Duodenal mucosa (tissue), 2 donors: Measurements from ENCODE around the gene TBL2.
"Not testable (repeated sequence)": the region's sequence is repeated elsewhere in the genome, so short reads cannot be mapped to it uniquely, and the experiment has no call there.

ENCODE experiments used
- H3K27ac ChIP-seq: one replicate; pipeline ENCODE4 v1.7.0; 2013; ENCODE audit warnings: low read depth, low read length
- H3K27me3 ChIP-seq, 2 donors: one replicate each; pipeline ENCODE4 v1.7.0; 2013; ENCODE audit warnings: low read length in 2 of 2, control low read depth in 1 of 2; ENCODE audit not compliant: insufficient read depth in 2 of 2, control insufficient read depth in 1 of 2
- H3K36me3 ChIP-seq, 2 donors: one replicate each; pipeline ENCODE4 v1.7.0; 2013; ENCODE audit warnings: low read length in 2 of 2, control low read depth in 1 of 2; ENCODE audit not compliant: insufficient read depth in 2 of 2, control insufficient read depth in 1 of 2
- H3K4me1 ChIP-seq, 2 donors: one replicate each; pipeline ENCODE4 v1.7.0; 2013; ENCODE audit warnings: low read length in 2 of 2, control low read depth in 1 of 2; ENCODE audit not compliant: insufficient read depth in 2 of 2, control insufficient read depth in 1 of 2
- H3K4me3 ChIP-seq, 2 donors: one replicate each; pipeline ENCODE4 v1.7.0; 2013; ENCODE audit warnings: low read length in 2 of 2, low read depth in 1 of 2
- H3K9ac ChIP-seq, 2 donors: one replicate each; pipeline ENCODE4 v1.7.0; 2013; ENCODE audit warnings: low read length in 2 of 2, low read depth in 1 of 2
- H3K9me3 ChIP-seq, 2 donors: one replicate each; pipeline ENCODE4 v1.7.0; 2013; ENCODE audit warnings: low read length in 2 of 2, control low read depth in 1 of 2; ENCODE audit not compliant: control insufficient read depth in 1 of 2

TBL2 gene

DNA sequence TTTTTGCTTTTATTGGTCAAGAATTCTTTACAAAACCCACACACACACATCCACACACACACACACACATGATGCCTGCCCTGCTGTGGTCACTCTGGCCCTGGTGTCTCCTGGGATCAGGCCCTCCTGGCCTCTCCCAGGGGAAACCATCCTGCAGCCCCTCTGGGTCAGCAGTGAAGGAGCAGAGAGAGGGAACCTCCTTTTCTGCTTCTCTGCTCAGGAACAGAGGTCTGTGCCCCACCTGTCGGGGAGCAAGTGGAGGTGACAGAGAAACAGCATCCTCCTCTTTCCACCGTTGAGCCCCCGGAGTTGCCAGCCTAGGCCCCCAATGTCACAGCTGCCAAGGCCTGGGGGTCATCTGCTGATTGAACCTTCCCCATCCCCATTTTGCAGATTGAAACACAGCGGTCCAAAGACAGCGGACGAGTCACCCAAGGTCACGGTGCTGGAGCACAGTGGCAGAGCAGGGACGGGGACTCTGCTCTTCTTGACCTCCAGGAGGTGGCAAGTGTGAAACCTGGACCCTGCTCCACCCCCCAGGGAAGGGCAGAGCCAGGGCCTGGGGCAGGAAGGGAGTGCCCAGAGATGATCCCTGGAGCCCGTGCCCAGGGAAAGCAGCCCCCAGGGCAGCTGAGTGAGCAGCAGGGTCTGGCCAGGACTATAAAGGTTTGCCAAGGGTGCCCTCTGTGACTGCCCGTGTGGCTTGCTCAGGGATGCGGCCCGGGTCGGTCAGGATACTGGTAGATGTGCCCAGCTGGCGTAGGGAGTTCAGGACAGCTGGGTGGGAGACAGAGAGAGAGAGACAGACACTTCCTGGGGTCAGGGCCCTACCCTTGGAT lies 15.0 kb upstream of the TBL2 start:
- Histone ChIP-seq H3K4me1 (no peaks in the 10 kb centered on the region), H3K36me3 (no peaks in the 10 kb centered on the region), H3K9ac (no peak overlapping the region), H3K27me3 (no peaks in the 10 kb centered on the region), H3K27ac (no peak overlapping the region), H3K4me3 (no peak overlapping the region), H3K9me3 (no peaks in the 10 kb centered on the region)

DNA sequence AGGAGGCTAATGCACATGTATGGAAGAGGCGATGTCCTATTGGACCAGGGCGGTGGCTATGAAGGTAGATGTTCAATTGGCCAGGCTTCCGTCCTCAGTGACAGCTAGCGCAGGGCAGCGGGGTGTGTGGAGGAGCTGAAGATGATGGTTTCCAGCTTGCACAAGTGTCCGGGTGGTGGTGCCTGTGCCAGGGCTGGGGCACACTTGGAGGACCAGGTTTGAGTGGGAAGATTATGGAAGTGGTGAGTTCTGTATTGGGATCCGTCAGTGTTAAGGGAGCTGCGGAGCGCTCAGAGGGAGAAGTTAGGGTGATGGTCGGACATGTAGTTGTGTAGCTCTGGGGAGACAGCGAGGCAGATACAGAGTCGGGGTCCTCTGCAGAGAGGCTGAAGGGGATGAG lies 8.5 kb upstream of the TBL2 start:
- Histone ChIP-seq H3K9me3 (no peaks in the 10 kb centered on the region), H3K9ac (no peak overlapping the region), H3K27ac (no peak overlapping the region), H3K4me3 (no peak overlapping the region), H3K36me3 (no peaks in the 10 kb centered on the region), H3K27me3 (no peaks in the 10 kb centered on the region), H3K4me1 (peaks cover 0 to 4% of the 10 kb centered on the region in 2 donors)

DNA sequence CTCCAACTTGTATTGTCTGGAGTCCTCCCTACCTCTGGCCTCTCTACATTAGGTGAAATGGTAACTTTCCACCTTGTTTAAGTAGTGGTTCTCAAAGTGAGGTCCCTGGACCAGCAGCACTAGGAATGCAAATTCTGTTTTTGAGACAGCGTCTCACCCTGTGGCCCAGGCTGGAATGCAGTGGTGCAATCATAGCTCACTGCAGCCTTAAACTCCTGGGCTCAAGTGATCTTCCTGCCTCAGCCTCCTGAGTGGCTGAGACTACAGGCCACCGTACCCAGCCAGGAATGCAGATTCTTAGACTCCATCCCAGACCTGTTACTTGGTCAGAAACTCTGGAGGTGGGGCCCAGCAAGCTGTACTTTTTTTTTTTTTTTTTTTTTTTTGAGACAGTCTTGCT lies 6.8 kb upstream of the TBL2 start:
- Histone ChIP-seq H3K27ac (no peak overlapping the region), H3K9ac (no peak overlapping the region), H3K4me3 (no peak overlapping the region), H3K4me1 (peaks cover 0 to 4% of the 10 kb centered on the region in 2 donors), H3K27me3 (no peaks in the 10 kb centered on the region), H3K9me3 (no peaks in the 10 kb centered on the region), H3K36me3 (no peaks in the 10 kb centered on the region)

DNA sequence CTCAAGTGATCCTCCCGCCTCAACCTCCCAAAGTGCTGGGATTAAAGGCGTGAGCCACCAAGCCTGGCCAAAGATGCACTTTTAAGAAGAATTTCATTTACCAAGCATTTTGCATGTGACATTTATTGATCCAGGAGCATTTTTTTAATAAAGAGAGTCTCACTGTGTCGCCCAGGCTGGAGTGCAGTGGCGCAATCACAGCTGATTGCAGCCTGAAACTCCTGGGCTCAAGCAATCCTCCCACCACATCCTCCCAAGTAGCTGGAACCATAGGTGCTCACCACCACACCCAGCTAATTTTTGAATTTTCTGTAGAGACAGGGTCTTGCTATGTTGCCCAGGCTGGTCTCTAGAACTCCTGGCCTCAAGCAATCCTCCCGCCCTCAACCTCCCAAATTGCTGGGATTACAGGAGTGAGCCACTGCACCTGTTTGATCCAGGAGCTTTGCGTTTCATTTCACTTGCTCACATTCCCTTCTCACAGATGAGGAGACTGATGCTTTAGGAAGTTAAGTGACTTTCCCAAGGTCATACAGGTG lies 4.4 kb upstream of the TBL2 start:
- H3K27me3 ChIP-seq: no peaks in the 10 kb centered on the region
- no peak overlapping the region for H3K27ac ChIP-seq
- H3K4me1 ChIP-seq: peaks cover 4 to 7% of the 10 kb centered on the region in 2 donors
- H3K4me3 ChIP-seq: no peak overlapping the region
- no peaks in the 10 kb centered on the region for H3K36me3 ChIP-seq
- H3K9me3 ChIP-seq: no peaks in the 10 kb centered on the region
- H3K9ac ChIP-seq: no peak overlapping the region

DNA sequence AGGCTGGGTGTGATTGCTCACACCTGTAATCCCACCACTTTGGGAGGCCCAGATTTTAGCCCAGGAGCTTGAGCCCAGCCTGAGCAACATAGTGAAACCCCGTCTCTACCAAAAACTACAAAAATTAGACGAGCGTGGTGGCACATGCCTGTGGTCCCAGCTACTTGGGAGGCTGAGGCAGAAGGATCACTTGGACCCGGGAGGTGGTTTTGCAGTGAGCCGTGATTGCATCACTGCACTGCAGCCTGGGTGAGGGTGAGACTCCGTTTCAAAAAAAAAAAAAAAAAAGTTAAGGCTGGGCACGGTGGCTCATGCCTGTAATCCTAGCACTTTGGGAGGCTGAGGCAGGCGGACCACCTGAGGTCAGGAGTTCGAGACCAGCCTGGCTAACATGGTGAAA lies 2.6 kb upstream of the TBL2 start:
- peaks cover 5 to 20% of the 10 kb centered on the region in 2 donors for H3K4me1 ChIP-seq
- not testable (repeated sequence) for H3K36me3 ChIP-seq, H3K9me3 ChIP-seq, H3K27me3 ChIP-seq, H3K9ac ChIP-seq, H3K27ac ChIP-seq, H3K4me3 ChIP-seq

DNA sequence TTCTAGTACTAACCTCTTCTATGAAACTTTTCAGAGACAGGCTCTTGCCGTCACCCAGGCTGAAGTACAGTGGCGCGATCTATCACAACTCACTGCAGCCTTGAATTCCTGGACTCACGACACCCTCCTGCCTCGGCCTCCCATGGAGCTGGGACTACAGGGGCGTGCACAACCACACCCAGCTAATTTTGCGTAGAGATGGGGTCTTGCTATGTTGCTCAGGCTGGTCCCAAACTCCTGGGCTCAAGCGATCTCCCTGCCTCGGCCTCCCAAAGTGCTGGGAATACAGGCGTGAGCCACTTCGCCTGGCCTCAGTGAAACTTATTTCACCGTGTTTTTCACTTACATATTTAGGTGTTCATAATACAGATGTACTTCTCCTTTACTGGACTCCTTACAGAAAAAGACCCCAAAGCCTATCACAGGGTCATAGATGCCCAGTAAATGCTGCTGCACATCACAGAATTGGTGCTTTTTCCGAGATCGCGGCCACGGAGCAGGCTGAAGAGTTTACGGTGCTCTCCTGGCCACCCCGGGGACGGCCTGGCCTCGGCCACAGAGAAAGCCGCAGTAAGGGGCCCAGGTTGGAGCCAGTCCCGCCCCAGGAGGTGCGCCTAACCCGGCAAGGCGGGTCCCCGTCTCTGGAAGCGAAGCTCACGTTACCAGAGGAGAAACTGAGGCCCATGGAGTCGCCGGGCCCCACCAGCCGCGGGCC lies 595 bp downstream of the TBL2 start:
- H3K9me3 ChIP-seq: no peaks in the 10 kb centered on the region
- peaks cover 14 to 20% of the 10 kb centered on the region in 2 donors for H3K4me1 ChIP-seq

DNA sequence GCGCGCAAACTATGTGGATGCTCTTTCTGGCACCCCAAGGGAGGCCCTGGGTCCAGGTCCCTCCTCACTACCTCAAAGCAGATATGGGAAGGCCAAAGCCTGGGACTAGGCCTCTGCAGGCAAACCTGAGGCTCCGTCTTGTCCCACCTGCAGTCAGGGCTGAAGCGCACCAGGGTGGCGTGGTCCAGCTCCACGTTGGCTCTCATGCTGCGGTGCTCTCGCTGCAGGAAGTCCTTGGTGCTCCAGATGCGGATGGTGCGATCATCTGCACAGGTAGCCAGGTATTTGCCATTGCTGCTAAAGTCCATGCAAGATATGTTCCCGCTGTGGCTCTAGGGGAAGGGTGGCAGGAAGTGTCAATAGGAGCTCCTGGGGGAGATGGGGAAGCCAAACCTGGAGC lies 4.6 kb downstream of the TBL2 start:
- H3K9ac ChIP-seq: no peak overlapping the region
- H3K4me1 ChIP-seq: peaks cover 13 to 14% of the 10 kb centered on the region in 2 donors
- H3K4me3 ChIP-seq: no peak overlapping the region
- peaks cover 44 to 61% of the 10 kb centered on the region in 2 donors for H3K36me3 ChIP-seq
- no peak overlapping the region for H3K27ac ChIP-seq
- H3K9me3 ChIP-seq: no peaks in the 10 kb centered on the region
- H3K27me3 ChIP-seq: no peaks in the 10 kb centered on the region

More for the DNA sequence above, 595 bp downstream of the TBL2 start:
- H3K27ac ChIP-seq: peak overlapping the region; percentile 80
- peaks cover 17 to 22% of the 10 kb centered on the region in 2 donors for H3K36me3 ChIP-seq
- H3K4me3 ChIP-seq: peak overlapping the region; percentile 77 to 99
- H3K9ac ChIP-seq: peak overlapping the region; percentile 88 to 96
- H3K27me3 ChIP-seq: no peaks in the 10 kb centered on the region

DNA sequence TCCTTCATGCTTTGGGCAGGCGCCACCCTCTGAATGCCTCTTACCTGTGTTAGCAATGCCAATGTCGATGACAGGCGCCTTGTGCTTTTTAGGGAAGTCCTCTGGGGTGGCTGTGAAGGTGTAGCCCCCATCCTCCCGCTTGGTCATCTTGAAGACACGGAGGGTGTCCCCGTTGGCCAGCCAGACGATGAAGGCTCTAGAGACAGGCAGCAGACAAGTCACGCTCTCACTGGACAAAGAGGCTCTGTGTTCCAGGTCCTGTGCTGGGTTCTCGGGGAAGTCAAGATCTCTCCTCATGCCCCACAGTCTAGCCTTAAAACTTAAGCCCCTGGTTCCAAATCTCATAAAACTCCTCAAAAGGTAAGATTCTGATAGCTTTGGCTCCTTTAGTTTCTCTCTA lies 5.1 kb downstream of the TBL2 start:
- Histone ChIP-seq H3K27me3 (no peaks in the 10 kb centered on the region), H3K9ac (no peak overlapping the region), H3K9me3 (no peaks in the 10 kb centered on the region), H3K4me3 (no peak overlapping the region), H3K36me3 (peaks cover 44 to 61% of the 10 kb centered on the region in 2 donors), H3K4me1 (peaks cover 13 to 14% of the 10 kb centered on the region in 2 donors), H3K27ac (no peak overlapping the region)

DNA sequence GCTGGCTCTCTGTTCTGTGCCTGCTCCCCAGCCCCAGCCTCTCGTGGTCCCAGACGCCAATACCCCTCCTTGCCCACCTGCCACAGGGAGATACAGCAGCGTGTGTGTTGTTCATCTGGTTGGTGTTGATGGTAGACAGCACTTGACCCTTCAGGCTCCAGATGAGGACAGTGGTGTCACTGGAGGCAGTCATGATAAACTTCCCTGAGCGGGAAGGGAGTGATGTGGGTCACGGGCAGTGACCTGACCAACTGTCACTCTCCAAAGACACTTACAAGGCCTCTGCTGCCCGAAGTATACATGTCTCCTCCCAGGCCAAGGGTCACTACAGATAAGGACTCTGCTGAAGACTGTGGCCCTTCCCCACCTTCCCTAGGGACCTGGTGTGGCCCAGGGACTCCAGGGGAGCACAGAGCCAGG lies 5.6 kb downstream of the TBL2 start:
- Histone ChIP-seq H3K4me1 (peaks cover 13 to 14% of the 10 kb centered on the region in 2 donors), H3K27me3 (no peaks in the 10 kb centered on the region), H3K27ac (no peak overlapping the region), H3K36me3 (peaks cover 44 to 61% of the 10 kb centered on the region in 2 donors), H3K9ac (no peak overlapping the region), H3K4me3 (no peak overlapping the region), H3K9me3 (no peaks in the 10 kb centered on the region)

DNA sequence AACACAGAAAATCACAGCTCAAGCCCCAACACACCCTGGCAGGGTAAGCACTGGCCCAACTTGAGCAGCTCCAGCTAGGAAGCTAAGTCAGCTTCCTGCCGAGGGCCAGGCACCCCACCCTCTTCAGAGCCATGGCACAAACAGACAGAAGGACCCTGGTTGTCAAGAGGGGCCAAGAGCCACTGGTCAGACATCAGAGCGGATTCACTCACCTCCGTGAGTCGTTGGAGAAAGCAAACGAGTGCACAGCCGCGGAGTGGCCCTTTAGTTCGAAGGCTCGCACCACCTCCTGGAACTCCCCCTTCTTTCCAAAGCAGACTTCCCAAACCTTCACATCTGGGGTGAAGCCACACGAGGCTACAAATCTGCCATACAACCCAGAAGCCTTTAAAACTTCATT lies 7.4 kb downstream of the TBL2 start:
- peaks cover 44 to 61% of the 10 kb centered on the region in 2 donors for H3K36me3 ChIP-seq

More for the DNA sequence above, 7.4 kb downstream of the TBL2 start:
- H3K4me3 ChIP-seq: no peak overlapping the region
- no peaks in the 10 kb centered on the region for H3K9me3 ChIP-seq
- peaks cover 0 to 9% of the 10 kb centered on the region in 2 donors for H3K4me1 ChIP-seq
- no peaks in the 10 kb centered on the region for H3K27me3 ChIP-seq
- H3K9ac ChIP-seq: no peak overlapping the region
- H3K27ac ChIP-seq: no peak overlapping the region
